DOHH2 (cell line): ENCODE data around the gene CGNL1.

ENCODE experiments used
- EZH2phosphoT487 ChIP-seq: fragments of 200-600 bp; sonication (generic); IDR thresholded peaks from 2 replicates; pipeline ENCODE4 v1.6.1; 2017; ENCODE audit warnings: borderline replicate concordance, mild to moderate bottlenecking, antibody characterized with exemption, low read length, moderate library complexity, mixed read lengths
- TF ChIP-seq, protein P1 (sequence below): fragments of 200-600 bp; sonication (generic); IDR thresholded peaks from one replicate; pipeline ENCODE4 v1.5.1; 2014; ENCODE audit warnings: antibody characterized with exemption, mild to moderate bottlenecking, low read depth, low read length; ENCODE audit not compliant: poor library complexity, severe bottlenecking

DNA sequence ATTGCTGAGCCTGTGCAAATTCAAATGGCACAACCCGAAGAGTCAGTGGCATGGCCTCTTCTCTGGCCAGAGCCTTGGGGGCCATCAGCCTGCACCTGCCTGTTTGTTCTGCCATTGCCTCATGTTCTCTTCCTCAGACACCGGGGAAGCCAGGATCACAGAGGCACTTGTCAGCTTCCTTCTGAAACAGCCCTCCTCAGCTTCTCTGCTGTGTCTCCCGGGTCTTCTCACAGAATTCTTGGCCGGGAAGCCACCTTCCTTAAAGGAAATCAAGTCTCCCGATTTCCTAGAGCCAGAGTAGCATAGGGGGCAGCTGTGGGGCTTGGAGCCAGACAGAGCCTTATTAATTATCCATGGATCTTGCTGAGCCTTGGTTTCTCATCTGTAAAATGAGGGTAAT is 47.4 kb upstream of the CGNL1 start:
- TF ChIP-seq, protein P1, sequence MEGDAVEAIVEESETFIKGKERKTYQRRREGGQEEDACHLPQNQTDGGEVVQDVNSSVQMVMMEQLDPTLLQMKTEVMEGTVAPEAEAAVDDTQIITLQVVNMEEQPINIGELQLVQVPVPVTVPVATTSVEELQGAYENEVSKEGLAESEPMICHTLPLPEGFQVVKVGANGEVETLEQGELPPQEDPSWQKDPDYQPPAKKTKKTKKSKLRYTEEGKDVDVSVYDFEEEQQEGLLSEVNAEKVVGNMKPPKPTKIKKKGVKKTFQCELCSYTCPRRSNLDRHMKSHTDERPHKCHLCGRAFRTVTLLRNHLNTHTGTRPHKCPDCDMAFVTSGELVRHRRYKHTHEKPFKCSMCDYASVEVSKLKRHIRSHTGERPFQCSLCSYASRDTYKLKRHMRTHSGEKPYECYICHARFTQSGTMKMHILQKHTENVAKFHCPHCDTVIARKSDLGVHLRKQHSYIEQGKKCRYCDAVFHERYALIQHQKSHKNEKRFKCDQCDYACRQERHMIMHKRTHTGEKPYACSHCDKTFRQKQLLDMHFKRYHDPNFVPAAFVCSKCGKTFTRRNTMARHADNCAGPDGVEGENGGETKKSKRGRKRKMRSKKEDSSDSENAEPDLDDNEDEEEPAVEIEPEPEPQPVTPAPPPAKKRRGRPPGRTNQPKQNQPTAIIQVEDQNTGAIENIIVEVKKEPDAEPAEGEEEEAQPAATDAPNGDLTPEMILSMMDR, result no peak
- TF ChIP-seq EZH2phosphoT487, result no peak
